Measurements from ENCODE around the gene RBM38. TPM values are rescaled to one million over a fixed set of nuclear protein-coding genes. Genes with fewer than 3 reads are reported as not detected.
A peak's percentile ranks its signal among the peaks of the same experiment; 100 is the strongest.

RBM38 gene
- total and polyA plus RNA-seq, 9 of the 15 experiments (the other 6 are each of a cell fraction or from before 2014, with no cell fraction given): 0.28 to 82.4 (median 33.2) TPM

GRCh38 chr20:57408131-57408530, 16.9 kb downstream of the RBM38 start:
- Histone ChIP-seq H3K36me3 (ENCODE audit: control insufficient read depth, insufficient read depth, low read length) (peaks cover 67% of the 10 kb centered on the region; the same call in 2 of the 3 replicates), H3K4me3 (no peak overlapping the region), H3K4me2 (ENCODE audit: insufficient read depth, low read length) (no peak overlapping the region), H3K9me3 (replicated peaks; ENCODE audit: control insufficient read depth, insufficient read depth, low read depth, low read length) (no peaks in the 10 kb centered on the region), H2AFZ (ENCODE audit: low read depth, low read length) (no peak overlapping the region), H4K20me1 (replicated peaks; ENCODE audit: control insufficient read depth, insufficient read depth, low read length) (peaks cover 17% of the 10 kb centered on the region), H3K9ac (ENCODE audit: insufficient read depth in 1 of 2, low read depth in 2 of 2, low read length in 2 of 2) (peak overlapping the region in 1 of 2 experiments; percentile 66; a peak in 2 of 4 replicates), H3K79me2 (ENCODE audit: control insufficient read depth, insufficient read depth, low read length) (peaks cover 6% of the 10 kb centered on the region), H3K4me1 (replicated peaks in 1 of 2; ENCODE audit: control insufficient read depth in 2 of 2, insufficient read depth in 2 of 2, low read length in 2 of 2) (peaks cover 50 to 72% of the 10 kb centered on the region in 2 experiments), H3K27ac (ENCODE audit: extremely low read depth, low read depth, low read length) (peak overlapping the region; percentile 28; the same call in 1 of the 3 replicates), H3K27me3 (ENCODE audit: control insufficient read depth in 2 of 2, insufficient read depth in 2 of 2, low read length in 2 of 2) (no peaks in the 10 kb centered on the region), H3K9me1 (ENCODE audit: control insufficient read depth, insufficient read depth, low read length) (peaks cover 3% of the 10 kb centered on the region)
- in situ Hi-C loops (cut with MboI): no loop called here
- ChIA-PET POLR2A (interaction anchor here (0.6 to 2.9 kb wide), 5 partner anchors 7 to 327 kb away, joined by 3 to 8 read pairs (median 3); no protein-coding TSS in a partner anchor), CTCF (ENCODE audit: low intra/inter-chr PET ratio) (no interaction called here)
- no peak for ATAC-seq
- peak in 1 of 4 experiments; percentile 35 for DNase-seq (ENCODE audit: extremely low read depth in 1 of 4, low spot score in 3 of 4)
- intact Hi-C loops (cut with micrococcal nuclease): no loop called here
- 78% methylated on average over 12 of the region's 13 CpGs for WGBS (ENCODE audit: insufficient coverage, low coverage, missing lambda C conversion rate)
- BruUV-seq (replicated peaks): no TSS peak
- FAIRE-seq: no peak
- peak; percentile 47 for TF ChIP-seq ZFX (CRISPR knock-in tag; IDR thresholded peaks at IDR 0.05)
- TF ChIP-seq ZNF717 (CRISPR knock-in tag; IDR thresholded peaks at IDR 0.05): no peak
- peak; percentile 76; the same call in 1 of the 2 replicates for TF ChIP-seq ZBTB33 (CRISPR knock-in tag; IDR thresholded peaks at IDR 0.05)
- 0 out of 2 replicates have a peak, but pooled peaks have one; percentile 20 for TF ChIP-seq XRCC5 (IDR thresholded peaks at IDR 0.05; ENCODE audit: low read depth, low read length)
- TF ChIP-seq PBX2 (CRISPR knock-in tag; IDR thresholded peaks at IDR 0.05; ENCODE audit: low read depth): no peak
- no peak for TF ChIP-seq PBX2 (tag; conservative IDR thresholded peaks at IDR 0.05; ENCODE audit: low read depth)
- TF ChIP-seq MAX (CRISPR knock-in tag; IDR thresholded peaks at IDR 0.05): peak; percentile 59; the same call in 1 of the 2 replicates
- TF ChIP-seq USF1 (CRISPR knock-in tag; IDR thresholded peaks at IDR 0.05): peak; percentile 46; the same call in 1 of the 2 replicates
- TF ChIP-seq EGR1 (conservative IDR thresholded peaks at IDR 0.05): 0 out of 2 replicates have a peak, but pooled peaks have one; percentile 23
- TF ChIP-seq ZNF431 (CRISPR knock-in tag; IDR thresholded peaks at IDR 0.05): no peak
- TF ChIP-seq ZNF518B (CRISPR knock-in tag; IDR thresholded peaks at IDR 0.05): no peak
- TF ChIP-seq JUNB (CRISPR knock-in tag; conservative IDR thresholded peaks at IDR 0.05): no peak
- TF ChIP-seq ZNF830 (CRISPR knock-in tag; IDR thresholded peaks at IDR 0.05): no peak
- no peak for TF ChIP-seq TBL1XR1 (IDR thresholded peaks at IDR 0.05; ENCODE audit: low read length in 2 of 2)
